ENCODE data around the gene KRT80.

- TF ChIP-seq POLR2A (IDR thresholded peaks at IDR 0.05; ENCODE audit: low read length) (no peak), GATA1 (IDR thresholded peaks at IDR 0.05; ENCODE audit: low read depth, low read length) (no peak)
Measured at GRCh38 chr12:52241205-52241842, 49.5 kb upstream of the KRT80 start.

All from erythroblast (primary cell).